ENCODE measurements around the gene TMEM107.
"Not testable (repeated sequence)": the region's sequence is repeated elsewhere in the genome, so short reads cannot be mapped to it uniquely, and the experiment has no call there.

Gene TMEM107

GRCh38 chr17:8189041-8189710, 13.0 kb upstream of the TMEM107 start:
- no peak for FAIRE-seq

- FAIRE-seq: no peak
Observed at GRCh38 chr17:8188263-8188839, 12.2 kb upstream of the TMEM107 start.

GRCh38 chr17:8187517-8188262, 11.5 kb upstream of the TMEM107 start:
- FAIRE-seq: no peak

GRCh38 chr17:8186787-8187516, 10.8 kb upstream of the TMEM107 start:
- no peak for FAIRE-seq

GRCh38 chr17:8186446-8186786, 10.2 kb upstream of the TMEM107 start:
- FAIRE-seq: no peak

- FAIRE-seq: no peak
Observed at GRCh38 chr17:8185582-8186445, 9.6 kb upstream of the TMEM107 start.

- FAIRE-seq: no peak
Observed at GRCh38 chr17:8176998-8177731, 985 bp upstream of the TMEM107 start.

- no peak for FAIRE-seq
Observed at GRCh38 chr17:8175795-8176196, 384 bp downstream of the TMEM107 start.

GRCh38 chr17:8173871-8174322, 2.3 kb downstream of the TMEM107 start:
- no peak for FAIRE-seq

- FAIRE-seq: no peak
Observed at GRCh38 chr17:8173056-8173870, 2.9 kb downstream of the TMEM107 start.

- FAIRE-seq: not testable (repeated sequence)
Observed at GRCh38 chr17:8170186-8170585, 6.0 kb downstream of the TMEM107 start.

GRCh38 chr17:8167526-8167925, 8.7 kb downstream of the TMEM107 start:
- no peak for FAIRE-seq

GRCh38 chr17:8166731-8167130, 9.4 kb downstream of the TMEM107 start:
- no peak for FAIRE-seq

- no peak for FAIRE-seq
Observed at GRCh38 chr17:8164815-8165131, 11.4 kb downstream of the TMEM107 start.

- FAIRE-seq: no peak
Observed at GRCh38 chr17:8163978-8164814, 12.0 kb downstream of the TMEM107 start.

- FAIRE-seq: no peak
Observed at GRCh38 chr17:8162997-8163977, 12.9 kb downstream of the TMEM107 start.

- no peak for FAIRE-seq
Observed at GRCh38 chr17:8162233-8162996, 13.8 kb downstream of the TMEM107 start, which contains the start of gene VAMP2. Gene VAMP2 (minus strand): TSS chr17:8162948. CDS start chr17:8162879, 69 bp downstream.

Data from colon (tissue), 2 donors.